ENCODE data around the gene DCDC2C. TPM values are rescaled to one million over a fixed set of nuclear protein-coding genes. Genes with fewer than 3 reads are reported as not detected.

The DCDC2C gene
- total RNA-seq, 1 experiment from 2014 or later, result not detected

- Histone ChIP-seq H3K36me3 (ENCODE audit: control insufficient read depth, insufficient read depth, low read length) (no peaks in the 10 kb centered on the region), H3K4me1 (no peaks in the 10 kb centered on the region), H3K4me3 (ENCODE audit: low read depth, low read length) (no peak overlapping the region), H3K9me3 (no peaks in the 10 kb centered on the region), H3K27me3 (replicated peaks; ENCODE audit: control insufficient read depth, insufficient read depth, low read length) (no peaks in the 10 kb centered on the region; the same call in none of the 2 replicates)
- Mint-ChIP-seq H3K27me3 (ENCODE audit: insufficient read depth, unreplicated experiment) (peaks cover 38% of the 10 kb centered on the region), H3K36me3 (ENCODE audit: insufficient read depth, unreplicated experiment) (no peaks in the 10 kb centered on the region), H3K4me3 (ENCODE audit: unreplicated experiment) (no peak overlapping the region), H3K4me1 (ENCODE audit: low read depth, unreplicated experiment) (no peaks in the 10 kb centered on the region), H3K9me3 (ENCODE audit: unreplicated experiment) (no peaks in the 10 kb centered on the region), H3K27ac (ENCODE audit: unreplicated experiment) (no peak overlapping the region)
- DNase-seq, result no peak
- BruUV-seq (replicated peaks), result no TSS peak
- intact Hi-C loops (cut with micrococcal nuclease; ENCODE audit: unreplicated experiment), result no loop called here
- ChIA-PET POLR2A (no interaction called here), CTCF (no interaction called here)
- no peak for TF ChIP-seq CTCF (IDR thresholded peaks at IDR 0.05; ENCODE audit: insufficient read depth in 1 of 2, low read depth in 1 of 2, low read length in 1 of 2, severe bottlenecking in 1 of 2, unreplicated experiment in 1 of 2)
Measured at GRCh38 chr2:3677436-3677835, 25.9 kb upstream of the DCDC2C start.

- Histone ChIP-seq H3K4me3 (ENCODE audit: low read depth, low read length) (no peak overlapping the region), H3K4me1 (no peaks in the 10 kb centered on the region), H3K9me3 (no peaks in the 10 kb centered on the region), H3K36me3 (ENCODE audit: control insufficient read depth, insufficient read depth, low read length) (no peaks in the 10 kb centered on the region), H3K27me3 (replicated peaks; ENCODE audit: control insufficient read depth, insufficient read depth, low read length) (no peaks in the 10 kb centered on the region; the same call in none of the 2 replicates)
- CTCF ChIA-PET, result no interaction called here
- TF ChIP-seq CTCF (IDR thresholded peaks at IDR 0.05; ENCODE audit: insufficient read depth in 1 of 2, low read depth in 1 of 2, low read length in 1 of 2, severe bottlenecking in 1 of 2, unreplicated experiment in 1 of 2), result no peak
- Mint-ChIP-seq H3K4me3 (ENCODE audit: unreplicated experiment) (no peak overlapping the region), H3K27me3 (ENCODE audit: insufficient read depth, unreplicated experiment) (peaks cover 38% of the 10 kb centered on the region), H3K4me1 (ENCODE audit: low read depth, unreplicated experiment) (no peaks in the 10 kb centered on the region), H3K9me3 (ENCODE audit: unreplicated experiment) (no peaks in the 10 kb centered on the region), H3K36me3 (ENCODE audit: insufficient read depth, unreplicated experiment) (no peaks in the 10 kb centered on the region), H3K27ac (ENCODE audit: unreplicated experiment) (no peak overlapping the region)
- intact Hi-C loops (cut with micrococcal nuclease; ENCODE audit: unreplicated experiment), result no loop called here
- POLR2A ChIA-PET, result no interaction called here
- no TSS peak for BruUV-seq (replicated peaks)
- DNase-seq, result no peak
Measured at GRCh38 chr2:3678212-3678611, 25.2 kb upstream of the DCDC2C start.

DNA sequence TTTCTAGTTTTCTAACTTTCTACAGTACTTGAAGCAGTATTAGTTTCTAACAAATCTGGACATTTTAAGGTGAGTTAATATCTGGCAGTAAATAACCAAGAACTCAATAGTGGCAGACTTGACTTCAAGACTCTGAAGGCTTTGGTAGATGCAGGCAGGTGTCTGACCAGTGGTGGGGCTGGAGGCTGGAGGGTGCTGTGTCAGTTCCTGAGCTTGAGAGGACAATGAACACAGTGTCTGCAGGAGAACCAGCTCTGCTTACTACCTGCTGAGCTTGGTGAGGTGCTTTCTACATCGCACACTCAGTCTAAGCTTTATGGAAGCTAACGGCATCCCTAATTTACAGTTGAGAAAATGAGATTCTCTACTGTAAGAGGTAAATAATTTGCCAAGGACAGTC lies 24.2 kb upstream of the DCDC2C start:
- DNase-seq, result no peak
- Mint-ChIP-seq H3K9me3 (ENCODE audit: unreplicated experiment) (no peaks in the 10 kb centered on the region), H3K4me1 (ENCODE audit: low read depth, unreplicated experiment) (no peaks in the 10 kb centered on the region), H3K27me3 (ENCODE audit: insufficient read depth, unreplicated experiment) (peaks cover 36% of the 10 kb centered on the region), H3K27ac (ENCODE audit: unreplicated experiment) (no peak overlapping the region), H3K4me3 (ENCODE audit: unreplicated experiment) (no peak overlapping the region), H3K36me3 (ENCODE audit: insufficient read depth, unreplicated experiment) (no peaks in the 10 kb centered on the region)
- Histone ChIP-seq H3K9me3 (no peaks in the 10 kb centered on the region), H3K36me3 (ENCODE audit: control insufficient read depth, insufficient read depth, low read length) (no peaks in the 10 kb centered on the region), H3K27me3 (replicated peaks; ENCODE audit: control insufficient read depth, insufficient read depth, low read length) (no peaks in the 10 kb centered on the region; the same call in 1 of the 2 replicates), H3K4me3 (ENCODE audit: low read depth, low read length) (no peak overlapping the region), H3K4me1 (no peaks in the 10 kb centered on the region)
- TF ChIP-seq CTCF (IDR thresholded peaks at IDR 0.05; ENCODE audit: insufficient read depth in 1 of 2, low read depth in 1 of 2, low read length in 1 of 2, severe bottlenecking in 1 of 2, unreplicated experiment in 1 of 2), result no peak
- POLR2A ChIA-PET, result no interaction called here
- CTCF ChIA-PET, result no interaction called here
- intact Hi-C loops (cut with micrococcal nuclease; ENCODE audit: unreplicated experiment), result no loop called here
- no TSS peak for BruUV-seq (replicated peaks)
